Vagina (tissue), 2 donors: ENCODE results near the gene IGSF3. TPM values are rescaled to one million over a fixed set of nuclear protein-coding genes. Genes with fewer than 3 reads are reported as not detected.

ENCODE experiments used
- DNase-seq, 2 donors: peaks; one replicate each; pipeline ENCODE4 v3.0.0-alpha.2; 2017; ENCODE audit errors: extremely low spot score in 2 of 2
- H3K27ac ChIP-seq: fragments of 200-600 bp; sonication (generic); one replicate; pipeline ENCODE4 v1.5.1; 2019
- H3K27me3 ChIP-seq: fragments of 200-600 bp; sonication (generic); one replicate; pipeline ENCODE4 v1.5.1; 2019
- H3K36me3 ChIP-seq, 2 donors: fragments of 200-600 bp; sonication (generic); one replicate each; pipeline ENCODE4 v1.5.1; 2017 to 2019
- H3K4me1 ChIP-seq: fragments of 200-600 bp; sonication (generic); one replicate; pipeline ENCODE4 v1.5.1; 2019
- H3K4me3 ChIP-seq, 2 donors: fragments of 200-600 bp; sonication (generic); 1 replicate in 1 of 2; 2 replicates in 1 of 2; pipeline ENCODE4 v1.5.1; 2016 to 2019
- H3K9me3 ChIP-seq: fragments of 200-600 bp; sonication (generic); one replicate; pipeline ENCODE4 v1.5.1; 2019
- POLR2A ChIP-seq, 2 donors: fragments of 450-650 bp; IDR thresholded peaks; one replicate each; pipeline ENCODE4 v1.6.1; 2017; ENCODE audit warnings: antibody characterized with exemption in 2 of 2, mild to moderate bottlenecking in 2 of 2, moderate library complexity in 2 of 2
- POLR2AphosphoS5 ChIP-seq, 2 donors: sonication (generic); formaldehyde crosslinking; IDR thresholded peaks; one replicate each; pipeline ENCODE4 v1.9.0; 2017; ENCODE audit warnings: antibody characterized with exemption in 2 of 2, mild to moderate bottlenecking in 2 of 2, low read depth in 1 of 2; ENCODE audit not compliant: insufficient read depth in 1 of 2
- intact Hi-C: fragments of 100-400 bp; cut with DNase I; formaldehyde crosslinking; loops from one replicate; pipeline ENCODE4 v1.15.1; 2023
- total RNA-seq: library from RNA; depleted of rRNA; stranded (reverse); fragments of >200 nt; gene quantifications from one replicate; pipeline ENCODE4 v1.2.3, GENCODE V29; 2016
- TF ChIP-seq, protein P1 (sequence below), 3 experiments: fragments of 450-650 bp in 2 of 3; fragments of 200-600 bp in 1 of 3; sonication (generic) in 1 of 3; IDR thresholded peaks; one replicate each; pipeline ENCODE4 v1.5.1; 2017 to 2019; ENCODE audit warnings: antibody characterized with exemption in 3 of 3, mild to moderate bottlenecking in 2 of 3, moderate library complexity in 2 of 3

The IGSF3 gene
- total RNA-seq, 1 donor from 2014 or later: 38.5 TPM

DNA sequence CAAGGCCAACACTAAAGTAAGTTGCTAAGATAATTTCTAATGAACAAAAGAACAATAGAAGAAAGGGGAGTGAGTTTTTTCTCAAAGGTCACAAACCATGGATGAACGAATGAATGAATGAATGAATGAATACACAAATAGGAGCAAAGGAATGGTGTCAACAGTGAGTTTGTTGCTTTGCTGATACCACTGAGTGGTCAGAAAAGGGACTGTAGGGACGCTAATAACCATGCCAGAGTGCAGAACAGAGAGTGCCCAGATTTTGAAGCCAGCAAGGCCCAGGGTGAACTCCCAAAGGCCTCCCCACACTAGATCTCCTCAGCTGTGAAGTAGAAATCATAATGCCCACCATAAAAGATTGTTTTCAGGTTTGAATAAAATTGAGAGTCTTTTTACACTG, 112.6 kb downstream of the IGSF3 start:
- H3K4me1 ChIP-seq: peaks cover 17% of the 10 kb centered on the region
- no peak for TF ChIP-seq POLR2AphosphoS5 (IDR thresholded peaks at IDR 0.05; ENCODE audit: insufficient read depth in 1 of 2, low read depth in 1 of 2)
- TF ChIP-seq POLR2A (IDR thresholded peaks at IDR 0.05): no peak
- TF ChIP-seq, protein P1, sequence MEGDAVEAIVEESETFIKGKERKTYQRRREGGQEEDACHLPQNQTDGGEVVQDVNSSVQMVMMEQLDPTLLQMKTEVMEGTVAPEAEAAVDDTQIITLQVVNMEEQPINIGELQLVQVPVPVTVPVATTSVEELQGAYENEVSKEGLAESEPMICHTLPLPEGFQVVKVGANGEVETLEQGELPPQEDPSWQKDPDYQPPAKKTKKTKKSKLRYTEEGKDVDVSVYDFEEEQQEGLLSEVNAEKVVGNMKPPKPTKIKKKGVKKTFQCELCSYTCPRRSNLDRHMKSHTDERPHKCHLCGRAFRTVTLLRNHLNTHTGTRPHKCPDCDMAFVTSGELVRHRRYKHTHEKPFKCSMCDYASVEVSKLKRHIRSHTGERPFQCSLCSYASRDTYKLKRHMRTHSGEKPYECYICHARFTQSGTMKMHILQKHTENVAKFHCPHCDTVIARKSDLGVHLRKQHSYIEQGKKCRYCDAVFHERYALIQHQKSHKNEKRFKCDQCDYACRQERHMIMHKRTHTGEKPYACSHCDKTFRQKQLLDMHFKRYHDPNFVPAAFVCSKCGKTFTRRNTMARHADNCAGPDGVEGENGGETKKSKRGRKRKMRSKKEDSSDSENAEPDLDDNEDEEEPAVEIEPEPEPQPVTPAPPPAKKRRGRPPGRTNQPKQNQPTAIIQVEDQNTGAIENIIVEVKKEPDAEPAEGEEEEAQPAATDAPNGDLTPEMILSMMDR (IDR thresholded peaks at IDR 0.05): no peak
- DNase-seq: no peak
- no peaks in the 10 kb centered on the region for H3K27me3 ChIP-seq
- H3K36me3 ChIP-seq: no peaks in the 10 kb centered on the region
- no peak overlapping the region for H3K4me3 ChIP-seq
- no peaks in the 10 kb centered on the region for H3K9me3 ChIP-seq
- intact Hi-C loops: loop anchor here (5.0 kb wide), 1 partner anchor 1133 kb away; no protein-coding TSS in a partner anchor
- no peak overlapping the region for H3K27ac ChIP-seq

DNA sequence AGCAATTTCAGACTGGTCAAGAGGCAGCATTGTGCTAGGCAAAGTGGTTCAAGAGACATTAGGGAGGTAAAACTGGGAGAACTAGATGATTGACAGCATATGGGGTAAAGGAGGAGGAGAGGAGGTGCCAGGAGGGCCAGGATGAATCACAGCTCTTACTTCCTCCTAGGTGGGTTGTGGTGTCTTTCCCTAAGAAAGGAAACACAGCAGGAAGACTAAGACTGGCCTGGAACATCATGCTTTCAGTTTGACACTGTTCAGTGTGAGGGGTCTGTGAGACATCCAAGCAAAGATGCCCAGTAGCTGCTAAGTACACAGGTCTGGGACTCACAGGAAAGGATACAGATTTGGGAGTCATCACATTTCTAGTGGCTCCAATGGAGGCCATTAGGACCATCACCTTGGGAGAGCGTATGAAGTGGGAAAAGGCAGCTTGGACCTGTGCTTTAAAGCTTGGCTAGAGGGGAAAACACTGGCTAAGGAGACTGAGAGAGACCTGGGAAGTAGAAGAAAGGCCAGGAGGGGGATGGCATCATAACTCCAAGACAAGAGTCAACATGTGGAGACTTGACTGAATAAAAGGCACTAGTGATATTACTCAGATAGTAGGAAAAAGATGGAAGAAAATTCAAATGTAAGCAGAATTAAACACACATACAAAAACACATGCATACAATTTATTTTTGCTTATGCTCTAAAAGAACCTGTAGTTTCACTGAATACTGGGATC, 114.0 kb downstream of the IGSF3 start:
- no peak for TF ChIP-seq POLR2A (IDR thresholded peaks at IDR 0.05)
- TF ChIP-seq, protein P1 (IDR thresholded peaks at IDR 0.05): no peak
- no peak for TF ChIP-seq POLR2AphosphoS5 (IDR thresholded peaks at IDR 0.05; ENCODE audit: insufficient read depth in 1 of 2, low read depth in 1 of 2)
- intact Hi-C loops: no loop called here
- Histone ChIP-seq H3K27me3 (no peaks in the 10 kb centered on the region), H3K27ac (no peak overlapping the region), H3K4me3 (no peak overlapping the region), H3K4me1 (peaks cover 17% of the 10 kb centered on the region), H3K36me3 (no peaks in the 10 kb centered on the region), H3K9me3 (no peaks in the 10 kb centered on the region)
- no peak for DNase-seq

DNA sequence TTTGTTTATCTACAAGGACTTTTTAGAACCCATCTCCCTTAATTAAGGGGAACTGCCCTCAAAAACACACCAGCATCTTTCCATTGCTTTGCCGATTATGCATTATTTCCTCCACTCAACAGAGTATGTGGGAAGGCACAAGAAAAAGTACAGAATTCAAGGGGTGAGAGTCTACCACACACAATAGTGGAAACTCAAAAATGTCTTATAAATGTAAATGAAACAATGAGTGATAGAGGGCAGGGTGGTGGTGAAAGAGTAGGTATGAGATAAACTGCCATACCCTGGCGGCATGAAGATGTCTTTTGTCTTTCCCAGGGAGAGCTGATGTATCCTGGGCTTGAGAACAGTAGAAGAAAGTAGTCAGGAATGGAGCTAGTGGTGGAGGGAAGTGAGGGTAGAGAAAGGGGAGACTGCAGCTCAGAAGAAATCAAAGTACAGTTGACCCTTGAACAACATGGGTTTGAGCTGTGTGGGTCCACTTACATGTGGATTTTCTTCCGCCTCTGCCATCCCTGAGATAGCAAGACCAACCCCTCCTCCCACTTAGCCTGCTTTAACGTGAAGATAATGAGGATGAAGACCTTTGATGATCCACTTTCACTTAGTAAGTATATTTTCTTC, 121.1 kb downstream of the IGSF3 start:
- Histone ChIP-seq H3K4me3 (no peak overlapping the region), H3K27ac (no peak overlapping the region), H3K9me3 (no peaks in the 10 kb centered on the region), H3K27me3 (no peaks in the 10 kb centered on the region), H3K36me3 (peaks cover 0 to 15% of the 10 kb centered on the region in 2 donors), H3K4me1 (peaks cover 4% of the 10 kb centered on the region)
- no peak for DNase-seq
- TF ChIP-seq, protein P1 (IDR thresholded peaks at IDR 0.05): no peak
- no peak for TF ChIP-seq POLR2A (IDR thresholded peaks at IDR 0.05)
- TF ChIP-seq POLR2AphosphoS5 (IDR thresholded peaks at IDR 0.05; ENCODE audit: insufficient read depth in 1 of 2, low read depth in 1 of 2): no peak
- intact Hi-C loops: no loop called here

DNA sequence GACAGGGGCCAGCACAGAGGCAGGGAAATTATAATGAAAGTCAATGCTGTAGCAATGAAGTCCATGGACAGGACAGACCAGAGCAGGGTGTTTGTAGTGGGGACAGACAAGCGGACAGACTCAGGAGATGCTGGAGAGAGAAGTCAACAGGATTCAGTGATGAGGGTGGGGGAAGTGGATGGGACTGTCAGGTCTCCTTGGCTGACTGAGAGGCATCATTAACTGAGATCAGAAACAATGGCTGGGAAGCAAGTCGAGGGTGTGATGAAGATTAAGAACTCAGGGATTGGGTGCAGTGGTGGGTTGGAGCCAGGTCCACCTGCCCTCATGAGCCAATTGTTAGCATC, 122.2 kb downstream of the IGSF3 start:
- no peak for DNase-seq
- no peaks in the 10 kb centered on the region for H3K9me3 ChIP-seq
- intact Hi-C loops: no loop called here
- H3K36me3 ChIP-seq: peaks cover 0 to 15% of the 10 kb centered on the region in 2 donors
- TF ChIP-seq, protein P1 (IDR thresholded peaks at IDR 0.05): no peak
- TF ChIP-seq POLR2A (IDR thresholded peaks at IDR 0.05) (no peak), POLR2AphosphoS5 (IDR thresholded peaks at IDR 0.05; ENCODE audit: insufficient read depth in 1 of 2, low read depth in 1 of 2) (no peak)
- no peak overlapping the region for H3K27ac ChIP-seq
- H3K4me3 ChIP-seq: no peak overlapping the region
- H3K27me3 ChIP-seq: no peaks in the 10 kb centered on the region
- H3K4me1 ChIP-seq: peaks cover 16% of the 10 kb centered on the region
